ENCODE data around the gene BANK1.
A peak's percentile ranks its signal among the peaks of the same experiment; 100 is the strongest.

The BANK1 gene

GRCh38 chr4:102055805-102056204, 265.3 kb downstream of the BANK1 start:
- Histone ChIP-seq H2AK5ac (ENCODE audit: low read depth, low read length) (no peak overlapping the region), H2BK5ac (ENCODE audit: low read length) (no peak overlapping the region), H3K4ac (ENCODE audit: low read length) (no peak overlapping the region), H3K18ac (ENCODE audit: low read length) (no peak overlapping the region), H3K4me1 (ENCODE audit: control insufficient read depth in 2 of 2, insufficient read depth in 1 of 2, low read depth in 1 of 2, low read length in 2 of 2) (peaks cover 0 to 1% of the 10 kb centered on the region in 2 donors), H3K23ac (ENCODE audit: low read depth, low read length, poor library complexity) (no peak overlapping the region), H3K36me3 (replicated peaks in 1 of 2; ENCODE audit: control insufficient read depth in 2 of 2, insufficient read depth in 2 of 2, low read length in 2 of 2) (no peaks in the 10 kb centered on the region), H2AFZ (ENCODE audit: low read length) (no peak overlapping the region), H3K9ac (ENCODE audit: low read depth, low read length, poor library complexity) (no peak overlapping the region), H3K4me3 (ENCODE audit: low read length in 2 of 2) (no peak overlapping the region), H3K4me2 (ENCODE audit: insufficient read depth, low read length, poor library complexity, severe bottlenecking) (no peak overlapping the region), H4K8ac (ENCODE audit: low read depth, low read length) (no peak overlapping the region), H2BK120ac (ENCODE audit: low read depth, low read length) (no peak overlapping the region), H3K27ac (replicated peaks; ENCODE audit: low read length) (no peak overlapping the region), H2BK15ac (ENCODE audit: low read length) (no peak overlapping the region), H3K9me3 (replicated peaks in 1 of 2; ENCODE audit: control insufficient read depth in 2 of 2, insufficient read depth in 1 of 2, low read depth in 1 of 2, low read length in 2 of 2) (no peaks in the 10 kb centered on the region), H3K27me3 (ENCODE audit: control insufficient read depth in 3 of 3, insufficient read depth in 3 of 3, low read depth in 1 of 3, low read length in 3 of 3) (no peaks in the 10 kb centered on the region), H4K91ac (ENCODE audit: low read depth, low read length, poor library complexity) (no peak overlapping the region), H2BK12ac (ENCODE audit: low read length) (no peak overlapping the region), H3K14ac (ENCODE audit: low read length) (no peak overlapping the region), H3K79me1 (ENCODE audit: low read depth, low read length) (no peaks in the 10 kb centered on the region)
- DNase-seq (ENCODE audit: low spot score), result no peak

GRCh38 chr4:102057122-102057521, 266.6 kb downstream of the BANK1 start:
- WGBS, 2 donors (ENCODE audit: extremely low coverage in 2 of 2, insufficient read length in 2 of 2, insufficient replicate concordance in 1 of 2), result no CpG with 5 or more reads among the region's 4 CpGs

GRCh38 chr4:102061133-102061532, 270.6 kb downstream of the BANK1 start:
- H2BK12ac ChIP-seq (ENCODE audit: low read length), result no peak overlapping the region
- no peaks in the 10 kb centered on the region for H3K9me3 ChIP-seq (replicated peaks in 1 of 2; ENCODE audit: control insufficient read depth in 2 of 2, insufficient read depth in 1 of 2, low read depth in 1 of 2, low read length in 2 of 2)
- H2BK120ac ChIP-seq (ENCODE audit: low read depth, low read length), result no peak overlapping the region
- WGBS, 2 donors (ENCODE audit: extremely low coverage in 2 of 2, insufficient read length in 2 of 2, insufficient replicate concordance in 1 of 2), result no CpG with 5 or more reads among the region's 1 CpG
- H3K14ac ChIP-seq (ENCODE audit: low read length), result no peak overlapping the region
- H3K27ac ChIP-seq (replicated peaks; ENCODE audit: low read length), result no peak overlapping the region
- H3K18ac ChIP-seq (ENCODE audit: low read length), result no peak overlapping the region
- H3K23ac ChIP-seq (ENCODE audit: low read depth, low read length, poor library complexity), result no peak overlapping the region
- no peak overlapping the region for H3K9ac ChIP-seq (ENCODE audit: low read depth, low read length, poor library complexity)
- peaks cover 0 to 3% of the 10 kb centered on the region in 2 donors for H3K4me1 ChIP-seq (ENCODE audit: control insufficient read depth in 2 of 2, insufficient read depth in 1 of 2, low read depth in 1 of 2, low read length in 2 of 2)
- H3K4me2 ChIP-seq (ENCODE audit: insufficient read depth, low read length, poor library complexity, severe bottlenecking), result no peak overlapping the region
- H3K4me3 ChIP-seq (ENCODE audit: low read length in 2 of 2), result no peak overlapping the region
- no peak overlapping the region for H3K4ac ChIP-seq (ENCODE audit: low read length)
- H2AFZ ChIP-seq (ENCODE audit: low read length), result no peak overlapping the region
- H4K8ac ChIP-seq (ENCODE audit: low read depth, low read length), result no peak overlapping the region
- no peak overlapping the region for H2AK5ac ChIP-seq (ENCODE audit: low read depth, low read length)
- H3K36me3 ChIP-seq (replicated peaks in 1 of 2; ENCODE audit: control insufficient read depth in 2 of 2, insufficient read depth in 2 of 2, low read length in 2 of 2), result no peaks in the 10 kb centered on the region
- no peaks in the 10 kb centered on the region for H3K27me3 ChIP-seq (ENCODE audit: control insufficient read depth in 3 of 3, insufficient read depth in 3 of 3, low read depth in 1 of 3, low read length in 3 of 3)
- DNase-seq (ENCODE audit: low spot score), result no peak
- H2BK5ac ChIP-seq (ENCODE audit: low read length), result no peak overlapping the region
- no peak overlapping the region for H2BK15ac ChIP-seq (ENCODE audit: low read length)
- no peak overlapping the region for H4K91ac ChIP-seq (ENCODE audit: low read depth, low read length, poor library complexity)
- H3K79me1 ChIP-seq (ENCODE audit: low read depth, low read length), result no peaks in the 10 kb centered on the region

More at GRCh38 chr4:102057122-102057521, 266.6 kb downstream of the BANK1 start:
- no peak overlapping the region for H3K4ac ChIP-seq (ENCODE audit: low read length)
- H3K23ac ChIP-seq (ENCODE audit: low read depth, low read length, poor library complexity), result no peak overlapping the region
- no peak overlapping the region for H2BK5ac ChIP-seq (ENCODE audit: low read length)
- H2AFZ ChIP-seq (ENCODE audit: low read length), result no peak overlapping the region
- no peak overlapping the region for H3K9ac ChIP-seq (ENCODE audit: low read depth, low read length, poor library complexity)
- no peak for DNase-seq (ENCODE audit: low spot score)
- H3K4me3 ChIP-seq (ENCODE audit: low read length in 2 of 2), result no peak overlapping the region
- peaks cover 0 to 1% of the 10 kb centered on the region in 2 donors for H3K4me1 ChIP-seq (ENCODE audit: control insufficient read depth in 2 of 2, insufficient read depth in 1 of 2, low read depth in 1 of 2, low read length in 2 of 2)
- H3K79me1 ChIP-seq (ENCODE audit: low read depth, low read length), result no peaks in the 10 kb centered on the region
- H4K91ac ChIP-seq (ENCODE audit: low read depth, low read length, poor library complexity), result no peak overlapping the region
- no peak overlapping the region for H3K27ac ChIP-seq (replicated peaks; ENCODE audit: low read length)
- no peak overlapping the region for H2AK5ac ChIP-seq (ENCODE audit: low read depth, low read length)
- no peaks in the 10 kb centered on the region for H3K27me3 ChIP-seq (ENCODE audit: control insufficient read depth in 3 of 3, insufficient read depth in 3 of 3, low read depth in 1 of 3, low read length in 3 of 3)
- no peaks in the 10 kb centered on the region for H3K36me3 ChIP-seq (replicated peaks in 1 of 2; ENCODE audit: control insufficient read depth in 2 of 2, insufficient read depth in 2 of 2, low read length in 2 of 2)
- no peak overlapping the region for H2BK15ac ChIP-seq (ENCODE audit: low read length)
- H3K14ac ChIP-seq (ENCODE audit: low read length), result no peak overlapping the region
- H2BK12ac ChIP-seq (ENCODE audit: low read length), result no peak overlapping the region
- no peak overlapping the region for H3K4me2 ChIP-seq (ENCODE audit: insufficient read depth, low read length, poor library complexity, severe bottlenecking)
- no peaks in the 10 kb centered on the region for H3K9me3 ChIP-seq (replicated peaks in 1 of 2; ENCODE audit: control insufficient read depth in 2 of 2, insufficient read depth in 1 of 2, low read depth in 1 of 2, low read length in 2 of 2)
- no peak overlapping the region for H4K8ac ChIP-seq (ENCODE audit: low read depth, low read length)
- no peak overlapping the region for H2BK120ac ChIP-seq (ENCODE audit: low read depth, low read length)
- H3K18ac ChIP-seq (ENCODE audit: low read length), result no peak overlapping the region

GRCh38 chr4:102064747-102065442, 274.4 kb downstream of the BANK1 start:
- no peak overlapping the region for H3K18ac ChIP-seq (ENCODE audit: low read length)
- no peak overlapping the region for H3K14ac ChIP-seq (ENCODE audit: low read length)
- DNase-seq (ENCODE audit: low spot score), result no peak
- no peak overlapping the region for H4K8ac ChIP-seq (ENCODE audit: low read depth, low read length)
- no peak overlapping the region for H3K4me2 ChIP-seq (ENCODE audit: insufficient read depth, low read length, poor library complexity, severe bottlenecking)
- no peaks in the 10 kb centered on the region for H3K36me3 ChIP-seq (replicated peaks in 1 of 2; ENCODE audit: control insufficient read depth in 2 of 2, insufficient read depth in 2 of 2, low read length in 2 of 2)
- H3K9me3 ChIP-seq (replicated peaks in 1 of 2; ENCODE audit: control insufficient read depth in 2 of 2, insufficient read depth in 1 of 2, low read depth in 1 of 2, low read length in 2 of 2), result no peaks in the 10 kb centered on the region
- no peak overlapping the region for H2BK15ac ChIP-seq (ENCODE audit: low read length)
- H2AFZ ChIP-seq (ENCODE audit: low read length), result peak overlapping the region; percentile 68
- H4K91ac ChIP-seq (ENCODE audit: low read depth, low read length, poor library complexity), result no peak overlapping the region
- no peak overlapping the region for H3K4me3 ChIP-seq (ENCODE audit: low read length in 2 of 2)
- no peak overlapping the region for H2BK120ac ChIP-seq (ENCODE audit: low read depth, low read length)
- H3K27me3 ChIP-seq (ENCODE audit: control insufficient read depth in 3 of 3, insufficient read depth in 3 of 3, low read depth in 1 of 3, low read length in 3 of 3), result no peaks in the 10 kb centered on the region
- no peaks in the 10 kb centered on the region for H3K79me1 ChIP-seq (ENCODE audit: low read depth, low read length)
- H3K9ac ChIP-seq (ENCODE audit: low read depth, low read length, poor library complexity), result no peak overlapping the region
- peaks cover 0 to 2% of the 10 kb centered on the region in 2 donors for H3K4me1 ChIP-seq (ENCODE audit: control insufficient read depth in 2 of 2, insufficient read depth in 1 of 2, low read depth in 1 of 2, low read length in 2 of 2)
- H3K4ac ChIP-seq (ENCODE audit: low read length), result no peak overlapping the region
- no peak overlapping the region for H2BK5ac ChIP-seq (ENCODE audit: low read length)
- H3K27ac ChIP-seq (replicated peaks; ENCODE audit: low read length), result no peak overlapping the region
- no peak overlapping the region for H2AK5ac ChIP-seq (ENCODE audit: low read depth, low read length)
- H2BK12ac ChIP-seq (ENCODE audit: low read length), result no peak overlapping the region
- no peak overlapping the region for H3K23ac ChIP-seq (ENCODE audit: low read depth, low read length, poor library complexity)

All from neuronal stem cell (in vitro differentiated cells).